GM19240 (cell line): Measurements from ENCODE around the gene PPP2R2C.

ENCODE experiments used
- DNase-seq: peaks from one replicate; pipeline ENCODE4 v3.0.0; 2011; ENCODE audit warnings: low spot score; ENCODE audit not compliant: insufficient read length

PPP2R2C gene

DNA sequence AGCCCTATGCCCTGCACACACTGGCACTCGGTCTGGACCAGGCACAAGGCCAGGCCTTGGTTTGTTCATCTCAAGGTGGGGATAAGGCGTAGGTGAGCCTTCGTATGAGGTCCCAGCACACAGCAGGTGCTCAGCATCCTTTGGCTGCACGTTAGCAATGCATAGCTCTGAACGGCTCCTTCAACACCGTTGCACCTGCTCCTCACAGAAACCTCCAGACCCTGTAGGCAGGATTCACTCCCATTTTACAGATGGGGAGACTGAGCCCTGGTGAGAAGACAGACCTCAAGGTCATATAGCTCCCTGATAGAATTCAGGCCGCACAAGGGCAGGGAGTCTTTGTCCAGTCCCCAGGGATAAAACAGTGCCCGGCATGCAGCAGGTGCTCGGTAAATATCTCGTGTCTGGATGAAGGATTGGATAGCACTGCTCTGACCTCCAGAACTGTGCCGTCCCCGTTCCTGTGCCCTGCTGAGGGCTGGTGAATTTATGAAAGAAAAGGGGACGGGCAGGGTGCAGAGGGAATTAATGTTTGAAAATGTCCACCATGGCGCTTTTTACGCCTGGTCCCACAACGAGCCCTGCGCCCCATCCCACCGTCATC is 2.4 kb downstream of the PPP2R2C start:
- no peak for DNase-seq

- DNase-seq = no peak
These were observed 3.3 kb downstream of the PPP2R2C start for GRCh38 chr4:6469144-6469543.

DNA sequence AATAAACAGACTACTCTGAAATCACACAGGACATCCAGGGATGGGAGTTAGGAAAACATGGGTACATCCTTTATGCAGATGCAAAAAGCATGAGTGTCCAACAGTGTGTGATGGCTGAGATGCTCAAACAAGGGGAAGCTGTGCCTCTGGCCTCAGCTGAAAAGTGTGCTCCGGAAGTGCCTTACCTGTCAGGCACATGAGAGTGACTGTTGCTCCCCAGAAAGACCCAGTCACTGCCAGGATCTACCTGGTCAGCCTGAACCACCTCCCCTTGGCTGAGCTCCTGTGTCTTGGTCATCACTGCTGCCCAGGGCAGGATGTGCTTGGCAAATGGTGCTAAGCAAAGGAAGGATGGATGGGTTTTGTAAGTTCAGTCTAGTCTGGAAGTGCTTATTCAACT is 4.0 kb downstream of the PPP2R2C start:
- no peak for DNase-seq

- no peak for DNase-seq
These were observed 4.8 kb downstream of the PPP2R2C start for GRCh38 chr4:6467600-6467999.

DNA sequence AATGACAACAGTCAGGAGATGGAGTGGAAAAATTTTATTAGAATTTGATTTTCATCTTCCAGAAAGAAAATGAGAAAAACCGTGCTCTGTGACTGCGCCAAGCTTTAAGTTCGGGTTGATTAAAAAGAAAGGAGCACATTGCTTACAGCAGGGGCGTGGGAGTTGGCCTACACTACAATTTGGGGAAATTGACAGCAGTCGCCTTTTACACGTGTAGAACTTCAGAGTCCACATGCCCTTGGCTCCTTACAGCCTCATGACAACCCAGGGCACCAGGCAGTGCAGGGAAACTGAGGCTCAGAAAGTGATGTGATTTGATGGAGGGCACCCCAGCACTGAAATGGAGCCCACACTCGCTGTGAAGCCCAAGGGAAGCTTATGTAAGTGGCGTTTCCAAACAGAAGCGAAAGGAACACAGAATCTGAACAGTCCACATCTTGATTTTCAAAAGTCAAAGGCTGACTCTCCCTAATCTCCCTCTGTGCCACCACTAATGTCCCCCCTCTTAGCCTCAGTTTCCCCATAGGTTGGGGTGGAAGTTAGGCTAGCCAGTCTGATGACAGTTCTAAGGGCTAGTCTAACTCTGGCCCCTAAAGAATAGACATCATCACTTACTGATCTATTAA is 5.5 kb downstream of the PPP2R2C start:
- DNase-seq = no peak

DNA sequence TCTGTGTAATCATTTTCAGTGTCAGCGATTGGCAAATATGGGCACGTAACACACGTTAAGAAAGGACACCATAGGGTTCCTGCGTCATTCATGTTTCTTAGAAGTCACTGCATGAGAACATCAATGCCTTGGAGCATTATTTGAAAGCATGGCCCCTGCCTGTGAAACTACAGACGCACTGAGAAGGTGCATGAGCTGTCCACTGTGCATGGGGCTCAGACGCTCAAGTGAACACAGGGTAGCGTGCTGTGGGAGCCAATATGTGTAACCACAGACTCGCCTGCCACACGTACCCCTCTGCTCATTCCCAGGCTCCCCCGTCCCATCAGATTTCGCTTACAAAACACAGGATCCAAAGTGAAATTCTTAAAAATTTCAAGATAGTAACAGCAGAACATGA is 6.5 kb downstream of the PPP2R2C start:
- DNase-seq = no peak

- DNase-seq = no peak
These were observed 7.4 kb downstream of the PPP2R2C start for GRCh38 chr4:6464842-6465588.

DNA sequence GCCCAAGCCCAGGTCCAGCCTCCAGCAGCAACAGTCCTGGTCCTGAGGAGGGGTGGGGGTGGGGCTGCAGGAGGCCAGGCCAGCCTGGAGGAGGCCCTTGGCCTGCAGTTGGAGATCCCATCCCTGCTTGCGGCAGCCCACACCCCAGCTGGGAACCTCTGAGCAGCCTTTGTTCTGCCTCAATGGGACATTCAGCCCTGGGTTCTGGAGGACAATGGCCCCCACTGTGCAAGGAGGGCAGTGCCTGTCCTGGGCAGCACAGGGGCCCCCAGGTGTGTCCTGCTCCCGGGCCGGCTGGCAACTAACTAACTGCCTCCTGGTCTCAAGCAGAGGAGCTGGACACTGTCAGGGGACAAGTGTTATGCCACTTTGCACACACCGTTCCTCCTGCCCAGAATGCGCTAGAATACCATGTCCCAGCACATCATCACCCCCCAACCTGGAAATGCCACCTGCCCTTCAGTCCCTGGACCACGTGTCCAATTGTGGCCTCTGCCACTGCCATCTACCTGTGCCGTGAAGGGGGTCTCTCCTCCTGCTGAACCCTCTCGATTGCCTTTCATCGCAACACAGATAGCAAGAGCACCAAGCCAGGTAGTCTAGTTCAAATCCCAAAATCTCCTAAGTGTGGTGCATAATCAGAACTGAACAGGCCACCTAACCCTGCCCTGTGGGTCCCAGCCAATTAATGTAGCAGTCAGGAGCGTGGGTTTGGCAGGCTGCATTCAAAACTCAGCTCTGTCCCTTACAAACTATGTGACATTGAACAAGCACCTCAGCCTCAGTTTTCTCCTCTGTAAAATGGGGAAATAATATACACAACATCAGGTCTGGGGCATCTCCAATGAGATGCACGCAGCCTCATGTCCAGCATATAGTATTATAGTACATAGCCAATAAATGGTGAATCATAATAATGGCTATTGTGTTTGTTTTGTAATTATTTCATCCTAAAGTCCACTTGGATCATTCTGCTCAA is 8.8 kb downstream of the PPP2R2C start:
- no peak for DNase-seq

DNA sequence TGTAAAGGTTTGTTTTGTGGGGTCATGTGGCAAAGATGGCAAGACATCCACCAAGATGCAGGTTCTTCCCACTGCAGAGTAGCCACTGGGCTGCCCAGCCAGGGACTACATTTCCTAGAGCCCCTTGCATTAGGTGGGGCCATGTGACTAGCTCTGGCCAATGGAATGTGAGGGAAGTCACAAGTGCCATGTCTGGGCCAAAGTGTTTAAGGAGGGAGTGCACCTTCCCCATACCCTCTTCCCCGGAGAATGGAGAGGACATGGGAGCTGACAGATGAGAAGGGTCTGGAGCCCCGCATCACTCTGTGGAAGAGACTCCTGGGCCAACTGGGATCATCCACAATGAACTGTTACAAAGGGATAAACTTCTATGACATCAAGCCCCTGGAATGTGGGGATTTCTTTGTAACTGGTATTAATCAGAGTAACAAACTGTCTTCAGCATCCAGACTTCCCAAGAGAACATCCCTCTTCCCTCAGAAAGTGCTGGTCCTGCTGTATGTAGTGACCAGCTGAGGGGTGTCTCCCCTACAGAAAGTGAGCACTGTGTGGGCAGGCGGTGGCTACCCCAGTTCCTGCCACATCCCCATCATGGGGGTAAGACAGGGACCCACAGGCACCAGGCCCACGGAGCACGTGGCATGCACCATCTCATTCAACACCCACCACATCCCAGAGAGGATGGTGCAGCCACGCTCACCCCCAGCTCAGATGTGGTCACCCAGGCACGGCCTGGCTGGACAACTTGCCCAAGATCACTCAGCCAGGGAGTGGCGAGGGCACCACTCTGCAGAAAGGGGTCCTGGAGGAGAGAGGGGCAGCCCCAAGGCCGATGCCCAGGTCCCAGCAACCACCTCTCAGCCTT is 10.9 kb downstream of the PPP2R2C start:
- no peak for DNase-seq

GRCh38 chr4:6460876-6461275 is 11.5 kb downstream of the PPP2R2C start:
- no peak for DNase-seq

- DNase-seq = no peak
These were observed 13.9 kb downstream of the PPP2R2C start for GRCh38 chr4:6458528-6458927.

- no peak for DNase-seq
These were observed 16.0 kb downstream of the PPP2R2C start for GRCh38 chr4:6456450-6456849.

- no peak for DNase-seq
These were observed 18.1 kb downstream of the PPP2R2C start for GRCh38 chr4:6454112-6454910.

DNA sequence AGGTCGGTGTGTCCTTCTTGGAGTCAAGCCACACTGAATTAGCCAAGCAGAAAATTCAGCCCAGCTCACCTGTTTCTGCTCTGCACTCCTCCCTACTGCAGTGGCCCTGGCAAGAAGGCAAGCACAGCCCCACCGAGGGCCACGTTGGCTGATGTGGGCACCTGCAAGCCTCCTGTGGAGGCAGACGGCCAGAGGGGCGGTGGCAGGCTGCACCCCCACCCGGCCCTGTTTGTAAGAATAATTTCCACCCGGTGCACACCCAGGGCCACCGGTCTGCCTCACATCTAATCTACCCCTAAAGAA is 18.8 kb downstream of the PPP2R2C start:
- DNase-seq = no peak

- no peak for DNase-seq
These were observed 19.3 kb downstream of the PPP2R2C start for GRCh38 chr4:6452897-6453687.

DNA sequence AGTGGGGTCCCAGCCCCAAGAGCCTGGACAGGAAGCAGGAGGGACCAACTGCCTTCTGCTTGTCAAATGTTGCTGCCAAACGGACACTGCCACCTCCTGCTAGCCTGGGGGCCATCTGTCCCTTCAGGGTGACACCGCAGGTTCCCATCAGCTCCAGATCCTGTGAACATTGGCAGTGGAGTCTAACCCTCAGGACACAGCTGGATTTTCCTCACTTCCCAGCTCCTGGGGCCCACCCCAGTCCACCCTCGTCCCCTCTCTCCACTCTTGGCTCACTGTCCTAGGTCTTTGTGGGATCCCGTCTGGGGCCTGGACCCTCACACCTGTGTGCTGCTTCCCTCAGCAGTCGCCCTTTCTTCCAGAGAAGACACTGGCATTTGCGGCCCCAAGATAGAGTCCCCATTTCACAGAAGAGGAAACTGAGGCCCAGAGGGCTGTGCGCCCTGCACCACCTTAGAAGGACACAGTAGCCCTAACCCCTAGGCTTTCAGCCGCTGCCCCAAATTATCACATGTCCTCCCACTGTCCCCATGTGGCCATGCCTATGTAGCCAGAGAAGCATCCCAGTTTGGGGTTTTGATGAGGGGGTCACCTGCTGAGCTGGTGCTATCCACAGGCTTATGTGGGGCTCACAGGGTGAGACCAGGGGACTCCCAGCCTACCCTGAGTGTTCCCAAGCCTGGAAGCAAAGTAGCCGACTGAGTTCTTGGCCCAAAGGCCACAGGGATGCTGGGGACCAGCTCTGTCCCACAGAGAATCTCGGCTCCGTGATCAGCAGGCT is 20.1 kb downstream of the PPP2R2C start:
- no peak for DNase-seq

DNA sequence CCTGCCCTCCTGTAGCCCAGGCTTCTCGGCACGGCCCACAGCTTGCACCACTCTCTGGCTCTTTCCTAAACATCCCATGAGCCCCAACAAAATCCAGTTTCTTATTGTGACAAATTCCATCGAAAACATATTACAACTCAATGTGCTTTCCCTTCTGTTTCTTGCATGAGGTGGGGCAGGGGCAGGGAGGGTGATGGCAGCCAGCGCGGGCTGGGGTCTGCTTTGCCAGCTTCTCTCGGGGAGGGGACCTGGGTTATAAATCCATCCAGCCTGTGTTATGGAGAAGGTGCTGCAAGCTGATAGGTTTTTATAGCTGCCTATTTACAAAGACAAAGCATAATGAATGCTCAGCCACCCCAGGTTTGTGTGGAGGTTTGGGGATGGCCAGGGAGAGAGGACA is 21.1 kb downstream of the PPP2R2C start:
- no peak for DNase-seq

DNA sequence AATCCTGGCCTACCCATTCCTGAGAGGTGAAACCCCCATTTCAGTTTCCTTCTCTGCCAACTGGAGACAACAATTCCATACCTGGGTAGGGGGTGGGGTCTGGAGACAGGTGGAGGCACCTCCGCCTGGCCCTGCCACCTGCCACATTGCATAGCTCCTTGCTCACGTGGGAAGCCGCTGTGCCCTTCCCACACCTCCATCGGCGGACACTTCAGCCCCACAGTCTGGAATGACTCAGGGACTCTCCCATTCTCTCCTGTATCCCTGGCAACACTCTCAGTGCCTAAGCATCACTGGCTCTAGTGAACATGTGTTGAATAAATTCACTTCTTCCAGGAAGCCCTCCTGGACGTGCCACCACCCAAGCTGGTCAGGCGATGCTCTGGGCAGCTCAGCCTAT is 21.7 kb downstream of the PPP2R2C start:
- DNase-seq = no peak
